A549 treated with Hydrocortisone at 1 μM for 4 hours (cell line): ENCODE data around the gene PTPRCAP. TPM values are rescaled to one million over a fixed set of nuclear protein-coding genes. Genes with fewer than 3 reads are reported as not detected.

Experiments used
- total RNA-seq: library from RNA; stranded (reverse); fragments of 200-300 nt; extraction: Qiagen RNA extraction; gene quantifications from 5 replicates; pipeline ENCODE4 v1.2.3, GENCODE V29; 2022

PTPRCAP gene, protein sequence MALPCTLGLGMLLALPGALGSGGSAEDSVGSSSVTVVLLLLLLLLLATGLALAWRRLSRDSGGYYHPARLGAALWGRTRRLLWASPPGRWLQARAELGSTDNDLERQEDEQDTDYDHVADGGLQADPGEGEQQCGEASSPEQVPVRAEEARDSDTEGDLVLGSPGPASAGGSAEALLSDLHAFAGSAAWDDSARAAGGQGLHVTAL
- 0.17 to 0.37 TPM (median 0.28 TPM) in 5 replicates for total RNA-seq

GRCh38 chr11:67437082-67437808 is at the start of gene PTPRCAP:
Gene PTPRCAP, minus strand, starts transcription at chr11:67437682. Its CDS starts 63 bp downstream, at chr11:67437619.

GRCh38 chr11:67482827-67483798 is 45.6 kb upstream of the PTPRCAP start, which contains the start of gene AIP:
Gene AIP, plus strand, starts transcription at chr11:67483026. Its CDS starts 133 bp downstream, at chr11:67483159.

GRCh38 chr11:67468759-67469507 is 31.5 kb upstream of the PTPRCAP start, which contains the start of gene TMEM134:
Gene TMEM134, minus strand, starts transcription at chr11:67469251. Its CDS starts 59 bp downstream, at chr11:67469192.

DNA sequence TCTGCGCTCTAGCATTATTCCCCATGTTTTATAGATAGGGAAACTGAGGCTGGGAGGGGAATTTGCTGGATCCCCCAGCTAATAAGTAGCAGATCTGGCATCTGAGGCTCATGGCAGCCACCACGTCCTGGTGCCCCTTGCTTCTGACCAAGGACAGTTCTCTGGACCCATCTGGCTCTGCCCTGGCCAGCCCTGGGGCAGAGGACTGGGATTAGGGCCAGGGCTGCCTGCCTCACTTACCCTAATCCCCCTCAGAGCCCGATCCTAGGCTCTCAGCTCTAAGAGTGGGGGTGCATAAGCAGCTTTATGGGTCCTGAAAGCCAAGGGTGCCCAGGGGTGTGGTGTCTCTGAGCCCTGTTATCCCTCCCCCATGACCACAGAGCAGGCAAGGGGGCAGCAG is 17.6 kb upstream of the PTPRCAP start, which contains the start of gene CABP4:
CABP4 (plus strand) TSS at position 301 of the 400 bp plus-strand sequence; CDS start at position 371, 70 bp downstream.

GRCh38 chr11:67452141-67452952 is 14.9 kb upstream of the PTPRCAP start, which contains the start of gene GPR152:
Gene GPR152, minus strand, starts transcription at chr11:67452729. Its CDS starts 5 bp downstream, at chr11:67452724.

GRCh38 chr11:67428052-67429001 is 9.2 kb downstream of the PTPRCAP start, which contains the start of gene RPS6KB2:
Gene RPS6KB2, plus strand, starts transcription at chr11:67428494. Its CDS starts 52 bp downstream, at chr11:67428546.

GRCh38 chr11:67415501-67416304 is 21.8 kb downstream of the PTPRCAP start, which contains the start of gene CARNS1:
Gene CARNS1, plus strand, starts transcription at chr11:67415678. Its CDS starts 522 bp downstream, at chr11:67416200.

DNA sequence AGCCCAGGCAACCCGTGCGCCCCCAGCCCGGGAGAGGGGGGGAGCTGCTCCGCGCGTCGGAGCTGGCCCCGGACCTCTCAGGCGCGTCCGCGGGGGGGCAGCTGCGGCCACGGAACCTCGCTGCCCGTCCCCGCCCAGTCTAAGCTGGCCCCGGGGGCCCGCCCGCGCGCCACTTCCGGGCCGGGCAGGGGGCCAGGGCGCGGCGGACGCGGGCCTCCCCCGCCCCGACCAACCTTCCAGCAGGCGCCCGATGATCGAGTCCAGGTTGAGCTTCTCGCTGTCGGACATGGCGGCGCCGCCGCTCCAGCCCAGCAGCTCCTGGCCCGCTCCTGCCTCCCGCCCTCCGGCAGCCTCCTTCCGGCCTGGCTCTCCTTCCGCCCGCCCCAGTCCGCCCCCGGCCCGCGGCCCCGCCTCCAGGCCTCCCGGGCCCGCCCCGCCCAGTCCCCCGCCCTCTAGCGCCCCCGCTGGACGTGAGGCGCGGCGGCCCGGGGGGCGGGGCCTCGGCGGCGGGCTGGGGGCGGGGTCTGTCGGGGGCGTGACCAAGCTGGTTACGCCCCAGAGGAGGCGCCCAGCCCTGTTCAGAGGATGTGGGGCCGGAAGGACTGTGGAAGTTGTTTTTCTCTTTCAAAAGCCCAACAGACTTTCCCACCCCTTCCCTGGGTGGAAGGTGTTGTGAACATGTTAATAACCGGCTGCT is 35.8 kb downstream of the PTPRCAP start, which contains the start of gene PPP1CA:
PPP1CA (minus strand) TSS at position 364 of the 697 bp plus-strand sequence; CDS start at position 288, 76 bp downstream.

DNA sequence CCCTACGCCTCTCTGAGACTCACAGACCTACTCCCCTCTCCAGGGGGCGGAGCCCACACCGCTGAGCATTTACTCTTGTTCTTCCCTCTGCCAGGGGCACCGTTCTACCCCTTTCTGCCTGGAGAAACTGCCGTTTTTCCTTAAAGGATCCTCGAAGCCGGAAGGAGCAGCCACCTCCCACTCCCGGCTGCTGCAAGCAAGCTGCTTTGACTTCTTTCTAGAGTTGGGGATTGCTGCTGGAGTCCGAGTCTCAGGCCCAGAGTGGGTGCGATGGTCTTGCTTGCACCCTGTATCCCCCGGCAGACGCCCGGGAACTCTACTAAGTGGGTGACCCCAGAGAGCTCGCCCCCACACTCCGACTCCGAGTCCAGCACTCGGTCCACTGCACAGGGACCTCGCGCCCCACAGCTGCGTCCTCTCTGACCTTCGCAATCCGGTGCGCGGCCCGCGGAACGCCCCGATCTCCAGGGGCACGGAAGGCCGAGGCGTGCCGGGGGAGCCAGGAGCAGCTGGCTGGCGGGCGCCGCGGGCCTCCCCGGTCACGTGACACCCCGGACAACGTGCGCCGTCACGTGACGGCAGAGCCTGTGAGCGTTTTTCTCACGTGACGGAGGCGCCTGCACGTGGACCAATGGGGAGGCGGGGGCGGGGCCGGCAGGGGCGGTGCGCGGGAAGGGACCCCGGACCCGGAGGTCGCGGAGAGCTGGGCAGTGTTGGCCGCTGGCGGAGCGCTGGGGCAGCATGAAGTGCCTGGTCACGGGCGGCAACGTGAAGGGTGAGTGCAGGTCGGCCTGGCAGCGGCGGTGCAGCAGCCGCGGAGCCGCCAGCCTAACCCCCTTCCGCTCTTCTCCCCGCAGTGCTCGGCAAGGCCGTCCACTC is 45.9 kb downstream of the PTPRCAP start, which contains the start of gene RAD9A:
RAD9A (plus strand) TSS at position 683 of the 879 bp plus-strand sequence; CDS start at position 742, 59 bp downstream.

Other genes starting within 250 kb of the PTPRCAP start
- gene GRK2, start 171.2 kb downstream of the PTPRCAP start, total RNA-seq: 34.1 to 36.3 TPM (median 34.1 TPM) in 5 replicates
- gene ANKRD13D, start 148.4 kb downstream of the PTPRCAP start, total RNA-seq: 20.8 to 26.3 TPM (median 21.8 TPM) in 5 replicates
- gene SSH3, start 134.2 kb downstream of the PTPRCAP start, total RNA-seq: 19.1 to 27.8 TPM (median 20.9 TPM) in 5 replicates
- 182 to 235 TPM (median 222 TPM) in 5 replicates for gene POLD4, start 84.1 kb downstream of the PTPRCAP start, total RNA-seq
- 33.7 to 40.0 TPM (median 37.6 TPM) in 5 replicates for gene CLCF1, start 64.1 kb downstream of the PTPRCAP start, total RNA-seq
- gene RAD9A, start 45.7 kb downstream of the PTPRCAP start, total RNA-seq: 20.5 to 32.2 TPM (median 25.8 TPM) in 5 replicates
- gene PPP1CA, start 35.8 kb downstream of the PTPRCAP start, total RNA-seq: 271 to 298 TPM (median 288 TPM) in 5 replicates
- 0.09 to 0.22 TPM (median 0.15 TPM) in 4 of 5 replicates, not detected in the other for gene TBC1D10C, start 33.6 kb downstream of the PTPRCAP start, total RNA-seq
- 0.09 to 0.20 TPM (median 0.12 TPM) in 5 replicates for gene CARNS1, start 22.0 kb downstream of the PTPRCAP start, total RNA-seq
- gene RPS6KB2, start 9.2 kb downstream of the PTPRCAP start, total RNA-seq: 47.0 to 52.0 TPM (median 47.7 TPM) in 5 replicates
- 55.7 to 65.2 TPM (median 62.1 TPM) in 5 replicates for gene CORO1B, start 5.8 kb upstream of the PTPRCAP start, total RNA-seq
- gene GPR152, start 15.0 kb upstream of the PTPRCAP start, total RNA-seq: 0.07 TPM in 1 of 5 replicates, not detected in the others
- not detected in 5 replicates for gene CABP4, start 17.7 kb upstream of the PTPRCAP start, total RNA-seq
- 42.9 to 66.4 TPM (median 56.2 TPM) in 5 replicates for gene TMEM134, start 31.6 kb upstream of the PTPRCAP start, total RNA-seq
- 42.7 to 46.9 TPM (median 43.8 TPM) in 5 replicates for gene AIP, start 45.3 kb upstream of the PTPRCAP start, total RNA-seq
- gene PITPNM1, start 67.7 kb upstream of the PTPRCAP start, total RNA-seq: 28.4 to 41.3 TPM (median 37.8 TPM) in 5 replicates
- gene CDK2AP2, start 70.5 kb upstream of the PTPRCAP start, total RNA-seq: 55.4 to 86.7 TPM (median 82.4 TPM) in 5 replicates
- not detected in 5 replicates for gene CABP2, start 85.8 kb upstream of the PTPRCAP start, total RNA-seq
- 1,366 to 1,708 TPM (median 1,625 TPM) in 5 replicates for gene GSTP1, start 146.1 kb upstream of the PTPRCAP start, total RNA-seq
- 138 to 151 TPM (median 143 TPM) in 5 replicates for gene NDUFV1, start 169.3 kb upstream of the PTPRCAP start, total RNA-seq
- gene NUDT8, start 192.3 kb upstream of the PTPRCAP start, total RNA-seq: 6.7 to 15.0 TPM (median 12.2 TPM) in 5 replicates
- gene TBX10, start 202.1 kb upstream of the PTPRCAP start, total RNA-seq: not detected in 5 replicates
- gene ACY3, start 213.0 kb upstream of the PTPRCAP start, total RNA-seq: 0.78 to 1.9 TPM (median 1.2 TPM) in 5 replicates
- gene ALDH3B2, start 236.9 kb upstream of the PTPRCAP start, total RNA-seq: 0.03 TPM in 1 of 5 replicates, not detected in the others